B cell (primary cell): Measurements from ENCODE around the gene BTG2.

Experiments used
- CTCF ChIP-seq: fragments of 200-600 bp; IDR thresholded peaks from one replicate; pipeline ENCODE4 v1.8.0; 2022; ENCODE audit warnings: antibody characterized with exemption, mild to moderate bottlenecking
- EZH2 ChIP-seq: IDR thresholded peaks from 2 replicates; pipeline ENCODE4 v1.6.1; 2012; ENCODE audit warnings: borderline replicate concordance, low read depth, mild to moderate bottlenecking, moderate library complexity, low read length; ENCODE audit not compliant: insufficient read depth, poor library complexity, severe bottlenecking

- TF ChIP-seq CTCF (no peak), EZH2 (no peak)
These were observed 17.4 kb upstream of the BTG2 start for GRCh38 chr1:203287898-203288297.
